ENCODE measurements around the gene SVIL.
"Not testable (repeated sequence)": the region's sequence is repeated elsewhere in the genome, so short reads cannot be mapped to it uniquely, and the experiment has no call there.

The SVIL gene

GRCh38 chr10:29479981-29480954 is 154.5 kb downstream of the SVIL start:
- DNase-seq = no peak

GRCh38 chr10:29479081-29479925 is 155.5 kb downstream of the SVIL start:
- no peak for DNase-seq

DNA sequence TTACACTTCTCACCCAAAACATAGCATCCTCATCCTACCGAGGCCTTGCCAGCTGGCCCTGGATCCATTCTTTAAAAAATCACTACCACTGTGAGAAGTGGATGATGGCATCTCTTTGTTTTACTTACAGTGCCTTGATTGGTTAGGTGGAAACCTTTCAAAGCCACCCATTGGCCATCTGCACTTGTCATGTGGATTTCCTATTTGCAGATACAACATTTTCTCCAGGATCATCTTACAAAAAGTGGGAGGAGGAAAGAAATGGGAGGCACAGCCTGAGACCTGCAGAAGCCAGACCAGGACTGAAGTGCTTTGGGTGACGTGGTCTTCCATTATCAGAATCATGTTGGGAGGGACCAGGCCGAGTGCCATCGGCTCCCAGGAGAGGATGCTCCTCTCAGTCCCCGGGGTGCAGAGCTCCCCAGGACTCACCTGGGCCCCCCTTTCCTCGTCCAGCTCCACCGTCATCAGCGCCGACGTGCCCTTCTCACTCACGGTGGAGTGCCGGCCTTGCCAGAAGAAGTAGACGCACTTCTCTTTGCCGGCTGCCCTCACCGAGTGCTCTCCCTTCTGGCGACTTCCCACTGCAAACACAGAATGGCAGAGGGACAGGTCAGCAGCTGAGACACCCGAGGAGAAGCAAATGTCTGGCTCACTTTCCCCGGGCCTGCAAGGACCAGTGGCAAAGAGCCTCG is 161.2 kb downstream of the SVIL start:
- no peak for DNase-seq

DNA sequence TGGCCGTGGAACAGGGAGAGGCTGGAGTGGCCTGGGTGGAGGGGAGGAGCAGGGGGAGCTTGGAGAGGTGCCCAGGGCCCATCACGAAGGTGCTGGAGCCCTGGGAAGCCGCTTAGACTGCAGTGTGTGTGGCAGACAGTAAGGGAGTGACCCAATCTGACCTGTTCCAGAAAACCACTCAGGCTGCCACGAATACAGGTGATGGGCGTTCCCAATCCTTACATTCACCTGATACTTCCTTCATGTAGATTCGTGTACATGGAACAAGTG is 161.7 kb downstream of the SVIL start:
- DNase-seq = no peak

DNA sequence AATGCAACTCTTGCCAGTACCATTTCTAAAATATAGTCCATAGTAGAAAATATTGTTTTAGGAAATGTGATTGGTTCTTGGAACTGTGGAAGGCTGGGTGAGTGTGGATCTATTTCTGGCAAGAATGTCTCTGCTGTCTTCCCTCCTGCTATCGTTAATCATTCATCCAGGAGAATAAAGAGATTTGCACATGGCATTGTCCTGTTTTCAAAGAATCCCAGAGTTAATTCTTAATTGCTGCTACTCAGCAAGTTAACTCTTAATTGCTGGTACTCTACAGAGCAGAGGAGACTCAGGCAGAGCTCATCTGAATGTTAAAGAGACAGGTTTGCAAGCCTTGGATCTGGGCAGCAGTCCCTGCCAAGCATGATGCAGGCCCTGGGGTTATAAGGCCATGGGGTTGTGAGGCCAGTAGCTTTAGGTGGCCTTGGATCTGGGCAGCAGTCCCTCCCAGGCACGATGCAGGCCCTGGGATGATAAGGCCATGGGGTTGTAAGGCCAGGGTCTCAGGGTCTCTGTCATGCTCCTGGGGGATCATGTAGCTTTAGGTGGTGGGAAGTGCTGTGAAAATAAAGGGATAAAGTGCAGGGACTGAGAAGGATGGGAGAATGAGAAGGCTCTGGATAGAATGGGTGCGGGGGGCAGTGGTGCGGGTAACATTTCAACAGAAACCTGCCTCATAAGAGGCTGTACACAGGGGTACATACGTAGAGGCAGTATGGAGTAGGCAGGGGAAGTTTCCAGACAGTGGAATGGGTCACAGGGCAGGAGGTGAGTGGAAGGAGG is 162.3 kb downstream of the SVIL start:
- DNase-seq = no peak

- DNase-seq = no peak
Measured at GRCh38 chr10:29471544-29471859, 163.3 kb downstream of the SVIL start.

DNA sequence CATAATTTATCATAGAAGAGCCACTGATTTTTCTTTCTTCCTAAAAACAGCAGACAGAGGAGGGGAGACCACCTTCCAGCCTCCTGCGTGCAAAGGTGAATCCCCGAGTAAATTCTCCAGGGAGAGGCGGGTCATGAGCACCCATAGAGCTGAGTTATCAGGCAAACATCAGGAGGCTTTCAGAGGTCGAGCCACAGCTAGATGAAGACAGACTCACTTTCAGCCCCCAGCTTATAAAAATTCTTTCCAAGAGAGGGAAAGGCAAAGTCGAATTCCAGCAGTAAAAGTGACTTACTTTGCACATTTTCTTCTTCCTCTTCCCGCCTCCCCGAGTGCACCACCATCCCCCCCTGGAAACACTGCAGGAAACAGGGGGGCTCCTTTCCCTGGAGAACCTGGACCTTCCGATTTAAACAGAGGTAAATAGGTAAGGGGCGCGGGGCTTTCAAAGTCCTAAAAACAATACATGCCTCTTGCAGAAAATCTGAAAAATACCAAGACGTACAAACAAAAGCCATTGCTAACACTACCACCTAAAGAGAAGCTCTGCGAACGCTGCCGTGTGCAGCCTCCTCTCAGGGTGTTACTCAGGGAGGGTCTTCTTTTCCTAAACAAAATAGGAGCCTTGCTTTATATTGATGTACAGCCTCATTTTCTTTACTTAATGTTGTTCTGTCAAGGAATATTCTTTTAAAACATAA is 163.8 kb downstream of the SVIL start:
- DNase-seq = no peak

DNA sequence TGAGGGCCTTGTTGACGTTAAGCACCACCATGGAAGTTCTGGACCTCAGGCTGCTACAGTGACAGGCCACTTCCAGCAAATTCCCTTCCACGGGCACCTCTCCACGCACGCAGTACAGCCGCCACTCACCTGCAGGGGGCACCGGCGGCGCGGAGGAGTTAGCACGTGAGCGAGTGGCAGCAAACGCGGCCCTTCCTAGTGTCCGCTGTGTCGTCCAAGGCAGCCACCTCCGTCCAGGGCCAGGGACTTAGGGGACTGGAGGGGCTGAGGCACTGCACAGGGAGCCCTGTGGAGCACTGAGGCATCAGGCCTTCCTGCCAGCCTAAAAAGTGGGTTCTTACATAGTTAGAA is 164.4 kb downstream of the SVIL start:
- no peak for DNase-seq

DNA sequence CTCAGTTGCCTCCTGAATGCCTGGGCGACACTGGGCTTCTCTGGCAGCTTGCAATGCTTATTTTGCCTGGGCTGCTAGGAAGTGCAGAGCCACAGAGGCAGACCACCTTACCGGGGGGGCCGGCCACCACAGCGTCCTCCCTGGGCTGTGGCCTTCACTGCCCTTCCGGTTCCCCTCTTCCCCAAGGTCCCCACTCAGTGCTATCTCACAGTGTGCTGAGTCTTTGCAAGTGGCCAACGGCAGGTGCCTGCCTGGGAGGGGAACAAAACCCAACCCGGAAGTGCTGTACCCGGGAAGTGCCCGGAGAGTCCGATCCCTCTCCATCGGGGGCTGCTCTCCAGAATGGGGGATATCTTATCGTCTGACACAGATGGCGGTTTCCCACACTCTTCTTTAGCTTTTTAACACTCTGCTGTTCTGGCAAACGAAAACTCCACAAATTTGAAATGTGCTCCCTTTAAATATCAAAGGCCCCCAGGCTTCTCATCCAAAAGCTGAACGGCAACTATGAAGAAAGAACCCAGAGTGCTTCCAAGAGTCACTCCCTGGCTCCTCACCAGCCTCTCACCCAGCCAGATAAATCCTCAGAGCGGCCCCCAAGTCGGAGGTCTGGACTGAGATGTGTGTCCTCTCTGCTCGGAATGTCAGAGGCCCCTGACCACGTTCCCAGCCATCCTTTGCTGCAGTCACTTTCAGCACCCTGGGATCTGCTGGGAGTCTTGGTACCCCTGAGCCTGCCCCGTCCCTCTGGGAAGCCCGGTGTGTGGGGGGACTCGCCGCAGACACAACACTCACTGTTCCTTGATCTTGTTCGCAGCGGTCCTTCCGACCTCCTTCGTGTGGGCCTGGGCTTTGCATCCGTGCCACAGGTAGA is 165.1 kb downstream of the SVIL start:
- no peak for DNase-seq

DNA sequence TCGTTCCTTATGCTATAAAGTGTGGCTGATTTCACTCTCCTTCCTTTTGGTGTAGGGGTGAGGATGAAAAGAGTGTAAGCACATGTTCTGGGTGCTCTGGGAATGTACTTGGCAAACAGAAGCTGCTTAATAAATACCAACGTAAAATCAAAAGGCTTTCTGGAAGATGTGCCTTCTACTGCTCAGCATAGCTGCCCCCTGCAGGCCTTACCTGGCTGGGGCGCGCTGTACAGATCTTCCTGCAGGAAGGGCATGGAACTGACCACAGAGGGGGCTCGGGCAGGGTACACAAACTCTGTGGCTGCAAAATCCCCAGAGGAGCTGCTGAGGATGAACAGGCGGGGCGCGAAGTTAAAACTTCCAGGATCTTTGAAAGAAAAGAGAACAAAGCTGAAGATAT is 169.4 kb downstream of the SVIL start:
- DNase-seq = no peak

DNA sequence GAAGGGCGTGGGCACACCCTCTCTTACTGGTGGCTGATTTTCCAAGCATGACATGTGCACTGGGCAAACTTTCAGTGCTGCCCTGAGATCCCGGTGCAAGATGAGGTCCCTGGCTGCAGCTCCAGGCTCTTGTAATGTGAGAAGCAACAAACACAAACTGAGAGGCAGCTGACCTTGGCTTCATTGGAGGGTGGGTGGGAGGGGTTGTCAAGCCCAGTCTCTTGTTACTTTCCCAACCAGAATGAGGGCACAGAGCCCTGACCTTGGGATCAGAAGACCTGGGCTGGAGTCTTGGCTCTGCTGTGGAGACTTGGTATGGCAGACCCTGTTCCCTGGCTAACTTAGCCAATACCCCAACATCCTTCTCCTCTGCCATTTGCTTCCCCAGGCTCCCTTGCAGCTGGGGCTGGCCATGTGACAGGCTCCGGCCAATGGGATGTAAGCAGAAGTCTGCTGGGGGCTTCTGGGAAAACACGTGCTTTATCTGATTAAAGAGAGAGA is 170.1 kb downstream of the SVIL start:
- not testable (repeated sequence) for DNase-seq

GRCh38 chr10:29461042-29461441 is 173.7 kb downstream of the SVIL start:
- DNase-seq = no peak

DNA sequence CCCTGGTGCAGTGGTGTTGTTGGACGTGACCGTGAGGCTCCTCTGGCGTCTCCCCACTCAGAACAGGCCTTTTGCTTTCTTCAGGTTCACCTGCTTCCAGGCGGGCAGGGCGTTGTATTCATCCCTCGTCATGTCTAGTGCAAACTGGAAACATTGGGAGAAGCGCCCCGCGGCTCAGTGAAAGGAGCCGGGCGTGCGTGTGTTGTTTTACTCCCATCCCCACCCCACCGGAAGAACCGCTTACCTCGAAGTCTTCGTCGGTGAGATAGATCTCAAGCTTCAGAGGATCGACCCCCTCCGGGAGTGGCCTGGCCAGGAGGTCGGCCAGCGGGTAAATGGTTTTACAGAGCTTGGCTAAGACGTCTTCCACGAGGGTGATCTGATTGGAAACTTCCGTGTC is 176.6 kb downstream of the SVIL start:
- DNase-seq = not testable (repeated sequence)

- DNase-seq = no peak
Measured at GRCh38 chr10:29455095-29455494, 179.7 kb downstream of the SVIL start.

DNA sequence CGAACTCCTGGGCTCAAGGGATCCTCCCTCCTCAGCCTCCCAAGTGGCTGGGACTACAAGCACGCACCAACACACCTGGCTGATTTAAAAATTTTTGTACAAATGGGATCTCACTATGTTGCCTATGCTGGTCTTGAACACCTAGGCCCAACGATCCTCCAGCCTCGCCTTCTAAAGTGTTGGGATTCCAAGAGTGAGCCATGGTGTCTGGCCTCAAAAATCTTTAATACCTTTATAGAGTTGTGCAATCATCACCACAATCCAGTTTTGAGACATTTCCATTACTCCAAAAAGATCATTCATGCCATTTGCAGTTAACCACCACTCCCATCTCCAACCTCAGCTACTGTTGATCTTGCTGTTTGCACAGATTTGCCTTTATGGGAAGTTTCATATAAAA is 180.5 kb downstream of the SVIL start:
- DNase-seq = no peak

- DNase-seq = no peak
Measured at GRCh38 chr10:29452546-29452945, 182.2 kb downstream of the SVIL start.

DNA sequence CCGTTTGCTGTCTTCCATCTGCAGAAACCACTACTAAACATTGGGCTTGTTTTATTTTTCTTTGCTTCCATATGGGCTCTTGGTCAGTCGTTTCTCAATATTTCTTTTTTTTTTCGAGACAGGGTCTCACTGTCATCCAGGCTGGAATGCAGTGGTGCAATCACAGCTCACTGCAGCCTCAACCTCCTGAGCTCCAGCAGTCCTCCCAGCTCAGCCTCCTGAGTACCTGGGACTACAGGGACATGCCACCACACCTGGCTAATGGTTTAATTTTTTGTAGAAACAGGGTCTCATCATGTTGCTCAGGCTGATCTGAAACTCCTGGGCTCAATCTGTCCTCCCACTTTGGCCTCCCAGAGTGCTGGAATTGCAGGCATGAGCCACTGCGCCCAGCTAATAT is 182.8 kb downstream of the SVIL start:
- DNase-seq = no peak

DNA sequence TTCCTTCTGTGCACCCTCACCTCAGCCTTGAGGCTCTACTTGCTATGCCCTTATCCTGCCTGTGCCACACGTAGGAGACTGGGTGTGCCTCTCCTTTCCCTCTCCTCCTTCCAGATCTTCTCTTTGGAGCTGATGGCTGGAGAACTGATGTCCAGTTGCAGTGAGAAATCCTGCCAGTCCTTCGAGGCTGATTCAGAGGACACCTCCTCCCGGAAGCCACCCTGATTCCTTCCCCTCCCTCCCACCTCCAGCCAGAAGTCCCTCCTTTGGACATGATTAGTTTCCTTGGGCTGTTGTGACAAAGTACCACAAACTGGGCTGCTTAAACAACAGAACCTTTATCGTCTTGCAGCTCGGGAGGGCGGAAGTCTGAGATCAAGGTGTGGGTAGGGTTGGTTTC is 184.4 kb downstream of the SVIL start:
- no peak for DNase-seq

DNA sequence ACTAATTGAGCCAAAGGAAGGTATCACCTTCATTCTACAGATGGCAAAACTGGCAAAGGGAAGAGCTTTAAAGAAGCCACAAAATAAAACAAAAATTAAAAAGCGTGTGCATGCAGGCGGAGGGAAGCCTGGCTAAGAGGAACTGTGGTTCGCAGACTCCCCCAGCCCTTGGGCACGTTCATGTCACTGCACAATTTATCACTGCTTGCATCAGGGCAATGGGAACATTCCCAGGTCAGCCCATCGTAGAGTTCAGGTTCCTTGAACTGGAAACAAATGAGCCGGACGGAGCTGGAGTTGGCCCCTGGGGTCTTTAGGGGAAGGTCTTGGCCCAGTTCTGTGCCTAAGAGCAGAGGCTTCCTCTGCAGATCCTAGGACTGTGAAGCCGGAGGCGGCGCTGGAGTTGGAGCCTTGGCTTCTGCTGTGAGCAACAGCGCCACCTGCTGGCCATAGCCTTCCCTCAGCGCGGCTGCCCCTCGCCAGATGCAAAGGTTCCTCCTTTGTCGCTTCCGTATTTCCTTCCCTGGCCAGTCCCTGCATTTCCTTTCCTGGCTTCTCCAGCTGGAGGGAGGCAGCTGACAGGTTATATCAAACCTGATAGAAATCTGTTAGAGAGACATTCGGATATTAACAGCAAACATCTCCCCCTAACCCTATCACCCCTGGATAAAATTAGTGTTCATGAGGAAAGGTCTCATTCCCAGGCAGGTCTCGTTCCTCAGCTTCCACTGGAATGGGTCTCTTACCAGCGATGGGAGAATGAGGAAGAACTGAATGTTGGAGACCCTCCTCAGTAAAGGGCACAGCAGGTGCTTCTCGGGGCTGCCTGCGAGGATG is 185.8 kb downstream of the SVIL start:
- not testable (repeated sequence) for DNase-seq

DNA sequence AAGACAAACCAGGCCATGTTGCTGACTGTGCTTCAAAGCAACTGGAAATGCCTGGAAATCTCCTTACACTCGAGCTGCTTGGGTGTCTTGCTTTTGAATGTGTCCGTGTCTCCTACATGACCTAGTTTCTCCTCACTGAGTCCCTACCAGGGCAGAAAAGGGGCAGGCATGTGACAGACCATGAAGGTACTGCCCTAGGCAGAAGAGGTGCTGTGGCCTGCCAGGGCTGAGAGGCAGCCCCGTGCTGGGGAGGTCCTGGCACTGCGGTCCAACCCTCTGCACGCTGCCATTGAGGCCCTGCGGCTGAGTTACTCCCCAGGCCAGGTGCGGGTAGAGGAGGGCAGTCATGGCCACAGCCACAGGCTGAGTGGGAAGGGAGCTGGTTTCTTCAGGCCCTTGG is 186.6 kb downstream of the SVIL start:
- no peak for DNase-seq

All from KG1 (cell line).